Keratinocyte (primary cell): ENCODE data around the gene CRELD1. TPM values are rescaled to one million over a fixed set of nuclear protein-coding genes. Genes with fewer than 3 reads are reported as not detected.

Experiments
- DNase-seq: peaks from one replicate; pipeline ENCODE4 v3.0.0-alpha.2; 2011; ENCODE audit warnings: low read depth, missing footprints, low spot score
- FAIRE-seq: peaks from 2 replicates; lab custom pipeline; 2011; peaks lifted over from hg19 to GRCh38; lab: Jason Lieb, UNC
- H2AFZ ChIP-seq: 2 replicates; pipeline ENCODE4 v1.6.0; 2012; ENCODE audit warnings: low read length, control low read depth, inconsistent platforms; ENCODE audit not compliant: control insufficient read depth
- H3K27ac ChIP-seq: 2 replicates; pipeline ENCODE4 v1.5.1; 2011; ENCODE audit warnings: low read length; ENCODE audit not compliant: control insufficient read depth, insufficient read depth
- H3K27me3 ChIP-seq: 3 replicates; pipeline ENCODE4 v1.6.0; 2011; ENCODE audit warnings: low read length; ENCODE audit not compliant: control insufficient read depth, insufficient read depth; ENCODE audit errors: extremely low read depth
- H3K36me3 ChIP-seq, 2 experiments: 2 replicates in 1 of 2; 3 replicates in 1 of 2; pipeline ENCODE4 v1.5.1; 2011; ENCODE audit warnings: low read length in 2 of 2, mild to moderate bottlenecking in 1 of 2; ENCODE audit not compliant: control insufficient read depth in 2 of 2, insufficient read depth in 2 of 2; ENCODE audit errors: extremely low read depth in 1 of 2
- H3K4me1 ChIP-seq: 3 replicates; pipeline ENCODE4 v1.5.1; 2011; ENCODE audit warnings: low read length; ENCODE audit not compliant: control insufficient read depth, insufficient read depth; ENCODE audit errors: extremely low read depth
- H3K4me2 ChIP-seq: 3 replicates; pipeline ENCODE4 v1.6.0; 2011; ENCODE audit warnings: low read depth, low read length; ENCODE audit not compliant: control insufficient read depth, insufficient read depth; ENCODE audit errors: extremely low read depth
- H3K4me3 ChIP-seq, 3 experiments: fragments of 200-600 bp in 1 of 3; sonication (generic) in 1 of 3; 2 replicates in 2 of 3; 3 replicates in 1 of 3; pipeline ENCODE4 v1.5.1; 2011 to 2016; ENCODE audit warnings: low read length in 3 of 3, mild to moderate bottlenecking in 3 of 3, control low read depth in 2 of 3, inconsistent platforms in 1 of 3, low read depth in 1 of 3, mixed read lengths in 1 of 3, mixed run types in 1 of 3, moderate library complexity in 1 of 3; ENCODE audit not compliant: control insufficient read depth in 2 of 3, insufficient read depth in 2 of 3; ENCODE audit errors: extremely low read depth in 1 of 3
- H3K79me2 ChIP-seq: 2 replicates; pipeline ENCODE4 v1.6.0; 2012; ENCODE audit warnings: low read length; ENCODE audit not compliant: control insufficient read depth, insufficient read depth
- H3K9ac ChIP-seq: 3 replicates; pipeline ENCODE4 v1.6.0; 2011; ENCODE audit warnings: low read length; ENCODE audit not compliant: control insufficient read depth, insufficient read depth; ENCODE audit errors: extremely low read depth
- H3K9me1 ChIP-seq: 3 replicates; pipeline ENCODE4 v1.6.0; 2011; ENCODE audit warnings: low read length; ENCODE audit not compliant: control insufficient read depth, insufficient read depth; ENCODE audit errors: extremely low read depth
- H3K9me3 ChIP-seq: 2 replicates; pipeline ENCODE4 v1.5.1; 2012; ENCODE audit warnings: low read depth, low read length; ENCODE audit not compliant: control insufficient read depth
- H4K20me1 ChIP-seq: 3 replicates; pipeline ENCODE4 v1.6.0; 2011; ENCODE audit warnings: low read length; ENCODE audit not compliant: control insufficient read depth, insufficient read depth; ENCODE audit errors: extremely low read depth
- EZH2 ChIP-seq: IDR thresholded peaks from one replicate; pipeline ENCODE4 v1.6.1; 2012; ENCODE audit warnings: inconsistent platforms, mild to moderate bottlenecking, low read length, moderate library complexity
- dilution Hi-C: fragments of 300-500 bp; cut with MboI; formaldehyde crosslinking; loops from one replicate; pipeline ENCODE4 v1.7.0; 2020; ENCODE audit warnings: low sequenced_read_pairs; ENCODE audit not compliant: extremely low pct_ligation_motif_present
- polyA plus RNA-seq, 5 experiments: library from polyadenylated mRNA; depleted of rRNA in 3 of 5; stranded (reverse) in 3 of 5; stranded (forward) in 1 of 5; unstranded in 1 of 5; fragments of >200 nt; gene quantifications; 1 replicate in 1 of 5; 2 replicates in 3 of 5; 3 replicates in 1 of 5; pipeline versions ENCODE4 v1.2.1 to v1.2.3, GENCODE V29; 2011 to 2012; ENCODE audit warnings: missing spikeins in 2 of 5, low read depth in 1 of 5, low replicate concordance in 1 of 5
- TF ChIP-seq, protein P1 (sequence below), 3 experiments: IDR thresholded peaks in 1 of 3; conservative IDR thresholded peaks in 1 of 3; optimal IDR thresholded peaks in 1 of 3; 2 replicates in 2 of 3; 3 replicates in 1 of 3; pipeline versions ENCODE3 to v1.5.1; 2011; ENCODE audit warnings: low read length in 3 of 3, mild to moderate bottlenecking in 3 of 3, moderate library complexity in 2 of 3, control low read depth in 1 of 3, inconsistent platforms in 1 of 3; ENCODE audit not compliant: insufficient read depth in 2 of 3; ENCODE audit errors: extremely low read depth in 1 of 3

Gene CRELD1
- polyA plus RNA-seq, 1 donor (not counting 4 experiments of a cell fraction or from before 2014, with no cell fraction given), result 11.2 TPM

DNA sequence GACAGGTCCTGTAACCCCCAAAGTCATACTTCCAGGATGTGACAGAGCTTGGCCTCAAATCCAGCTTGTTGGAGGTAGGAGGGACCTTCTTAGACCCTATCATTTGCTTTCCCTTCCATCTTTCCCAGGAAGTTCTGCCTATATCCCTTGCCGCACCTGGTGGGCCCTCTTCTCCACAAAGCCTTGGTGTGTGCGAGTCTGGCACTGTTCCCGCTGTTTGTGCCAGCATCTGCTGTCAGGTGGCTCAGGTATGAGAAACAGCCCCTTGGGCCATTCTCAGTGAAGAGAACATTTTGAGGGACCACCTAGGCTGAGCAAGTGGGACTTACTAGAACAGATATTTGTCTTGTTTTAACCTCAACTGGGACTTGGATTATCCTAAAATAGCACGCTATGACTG lies 29.7 kb upstream of the CRELD1 start:
- Histone ChIP-seq H3K9ac (no peak overlapping the region), H3K79me2 (no peaks in the 10 kb centered on the region), H3K27me3 (no peaks in the 10 kb centered on the region), H3K36me3 (peaks cover 9 to 14% of the 10 kb centered on the region in 2 experiments), H3K27ac (no peak overlapping the region), H2AFZ (no peak overlapping the region), H3K9me1 (peaks cover under 1% of the 10 kb centered on the region), H3K4me1 (peaks cover 27% of the 10 kb centered on the region), H3K9me3 (no peaks in the 10 kb centered on the region), H4K20me1 (no peaks in the 10 kb centered on the region), H3K4me3 (peak overlapping the region in 2 of 3 experiments; percentile 45 to 55), H3K4me2 (peak overlapping the region; percentile 72)
- dilution Hi-C loops, result no loop called here
- DNase-seq, result no peak
- FAIRE-seq, result no peak
- TF ChIP-seq EZH2, result no peak
- TF ChIP-seq, protein P1, sequence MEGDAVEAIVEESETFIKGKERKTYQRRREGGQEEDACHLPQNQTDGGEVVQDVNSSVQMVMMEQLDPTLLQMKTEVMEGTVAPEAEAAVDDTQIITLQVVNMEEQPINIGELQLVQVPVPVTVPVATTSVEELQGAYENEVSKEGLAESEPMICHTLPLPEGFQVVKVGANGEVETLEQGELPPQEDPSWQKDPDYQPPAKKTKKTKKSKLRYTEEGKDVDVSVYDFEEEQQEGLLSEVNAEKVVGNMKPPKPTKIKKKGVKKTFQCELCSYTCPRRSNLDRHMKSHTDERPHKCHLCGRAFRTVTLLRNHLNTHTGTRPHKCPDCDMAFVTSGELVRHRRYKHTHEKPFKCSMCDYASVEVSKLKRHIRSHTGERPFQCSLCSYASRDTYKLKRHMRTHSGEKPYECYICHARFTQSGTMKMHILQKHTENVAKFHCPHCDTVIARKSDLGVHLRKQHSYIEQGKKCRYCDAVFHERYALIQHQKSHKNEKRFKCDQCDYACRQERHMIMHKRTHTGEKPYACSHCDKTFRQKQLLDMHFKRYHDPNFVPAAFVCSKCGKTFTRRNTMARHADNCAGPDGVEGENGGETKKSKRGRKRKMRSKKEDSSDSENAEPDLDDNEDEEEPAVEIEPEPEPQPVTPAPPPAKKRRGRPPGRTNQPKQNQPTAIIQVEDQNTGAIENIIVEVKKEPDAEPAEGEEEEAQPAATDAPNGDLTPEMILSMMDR (optimal IDR thresholded peaks at IDR 0.05 in 1 of 3, IDR thresholded peaks at IDR 0.05 in 1 of 3, conservative IDR thresholded peaks at IDR 0.05 in 1 of 3; ENCODE audit: extremely low read depth in 1 of 3, insufficient read depth in 2 of 3, low read length in 3 of 3), result no peak

DNA sequence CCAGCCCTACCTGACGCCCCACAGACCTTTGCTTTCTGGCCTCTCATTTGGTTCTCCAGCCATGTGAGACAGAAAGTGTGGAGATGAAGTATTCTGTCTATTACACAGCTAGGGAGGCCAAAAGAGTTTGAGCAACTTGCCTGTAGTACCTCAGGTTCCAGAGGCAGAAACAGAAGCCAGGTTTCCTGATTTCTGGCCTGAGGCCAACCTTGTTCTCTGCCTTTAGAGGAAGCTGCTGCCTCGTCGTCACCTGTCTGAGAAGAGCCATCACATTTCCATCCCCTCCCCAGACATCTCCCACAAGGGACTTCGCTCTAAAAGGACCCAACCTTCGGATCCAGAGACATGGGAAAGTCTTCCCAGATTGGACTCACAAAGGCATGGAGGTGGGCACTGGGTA lies 27.2 kb upstream of the CRELD1 start:
- H3K4me3 ChIP-seq, result no peak overlapping the region
- no peaks in the 10 kb centered on the region for H3K9me1 ChIP-seq
- H3K4me1 ChIP-seq, result peaks cover 21% of the 10 kb centered on the region
- dilution Hi-C loops, result no loop called here
- no peak overlapping the region for H3K9ac ChIP-seq
- no peak overlapping the region for H3K27ac ChIP-seq
- H3K27me3 ChIP-seq, result no peaks in the 10 kb centered on the region
- H4K20me1 ChIP-seq, result no peaks in the 10 kb centered on the region
- peaks cover 15 to 21% of the 10 kb centered on the region in 2 experiments for H3K36me3 ChIP-seq
- no peaks in the 10 kb centered on the region for H3K9me3 ChIP-seq
- no peak for TF ChIP-seq EZH2
- TF ChIP-seq, protein P1 (optimal IDR thresholded peaks at IDR 0.05 in 1 of 3, IDR thresholded peaks at IDR 0.05 in 1 of 3, conservative IDR thresholded peaks at IDR 0.05 in 1 of 3; ENCODE audit: extremely low read depth in 1 of 3, insufficient read depth in 2 of 3, low read length in 3 of 3), result no peak
- H3K4me2 ChIP-seq, result no peak overlapping the region
- H3K79me2 ChIP-seq, result no peaks in the 10 kb centered on the region
- H2AFZ ChIP-seq, result no peak overlapping the region
- no peak for DNase-seq
- FAIRE-seq, result no peak
